ENCODE results near the gene RPUSD4.

DNA sequence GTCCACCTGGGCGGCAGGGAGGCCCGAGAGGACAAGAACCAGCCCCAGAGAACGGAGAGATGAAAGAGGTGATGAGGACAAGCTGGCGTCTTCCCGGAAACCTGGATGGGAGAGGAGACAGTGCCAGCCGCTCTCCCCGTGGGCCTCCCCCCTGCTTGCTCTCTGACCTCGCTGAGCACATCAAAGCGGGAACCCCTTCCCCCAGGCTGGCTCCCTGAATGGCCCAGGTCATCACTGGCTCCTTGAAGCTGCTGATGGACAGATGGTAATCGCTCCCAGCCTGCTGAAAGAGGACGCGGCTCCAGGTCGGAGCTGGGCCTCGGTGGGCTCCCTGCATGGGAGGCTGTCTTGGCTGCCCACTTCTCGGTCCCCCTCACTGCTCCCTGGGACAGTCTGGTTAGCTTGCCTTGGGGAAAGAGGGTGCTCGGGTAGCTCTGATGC lies 18.4 kb downstream of the RPUSD4 start:
- no peak for TF ChIP-seq POLR2A (IDR thresholded peaks at IDR 0.05; ENCODE audit: low read length)
- TF ChIP-seq GATA1 (IDR thresholded peaks at IDR 0.05; ENCODE audit: low read depth, low read length) = no peak
